Right cardiac atrium (tissue), 5 donors: ENCODE results near the gene TRIM63. TPM values are rescaled to one million over a fixed set of nuclear protein-coding genes. Genes with fewer than 3 reads are reported as not detected.
A peak's percentile ranks its signal among the peaks of the same experiment; 100 is the strongest.

Experiments
- ATAC-seq, 2 donors: fragments of 200-7000 bp; cut with Tn5 transposase; one replicate each; pipeline versions ENCODE4 v1.8.0 to v1.9.1; 2020; ENCODE audit warnings: moderate library complexity in 2 of 2, mild to moderate bottlenecking in 1 of 2
- DNase-seq, 3 donors: peaks; one replicate each; pipeline ENCODE4 v3.0.0-alpha.2; 2020
- H3K27ac ChIP-seq: one replicate; pipeline ENCODE4 v1.5.1; 2013; ENCODE audit warnings: mild to moderate bottlenecking, low read length, control low read depth, moderate library complexity
- H3K27me3 ChIP-seq: one replicate; pipeline ENCODE4 v1.6.1; 2013; ENCODE audit not compliant: control insufficient read depth, insufficient read depth
- H3K4me1 ChIP-seq: one replicate; pipeline ENCODE4 v1.6.1; 2013; ENCODE audit warnings: low read length; ENCODE audit not compliant: control insufficient read depth, insufficient read depth
- H3K4me3 ChIP-seq: one replicate; pipeline ENCODE4 v1.5.1; 2013; ENCODE audit warnings: low read length, control low read depth
- H3K9me3 ChIP-seq: one replicate; pipeline ENCODE4 v1.6.1; 2013; ENCODE audit warnings: low read length; ENCODE audit not compliant: control insufficient read depth
- WGBS: extraction: QIAGEN DNeasy Blood & Tissue Kit; methylation state at CpG from one replicate; pipeline ENCODE4 v1.1.7; 2013; 5-methylcytosine and 5-hydroxymethylcytosine counted together
- intact Hi-C, 4 donors: fragments of 100-400 bp; cut with DNase I; formaldehyde crosslinking; loops; one replicate each; pipeline versions ENCODE4 v1.11.0 to v1.14.0; 2022 to 2023
- polyA plus RNA-seq: library from polyadenylated mRNA; stranded (reverse); fragments of 200-250 nt; gene quantifications from one replicate; pipeline ENCODE4 v1.2.3, GENCODE V29; 2013
- total RNA-seq, 4 donors: library from RNA; stranded (reverse); fragmentation: NEBNext Ultra II Directional; extraction: Animal tissue kit (Norgen Biotek cat#: 25700); gene quantifications; one replicate each; pipeline ENCODE4 v1.2.1, GENCODE V29; 2021
- donor health status: healthy with polysubstance abuse.
- donor health status: DM: no; HTN: yes; CAD: no.
- donor health status: DM: no; HTN: no; CAD: no.
- donor health status: DM: no; HTN: yes; CAD: no; lungs with severe emphysema.
- donor health status: DM: yes; HTN: yes; CAD: no.

The TRIM63 gene
- total and polyA plus RNA-seq, 5 donors: 121 to 194 (median 163) TPM

DNA sequence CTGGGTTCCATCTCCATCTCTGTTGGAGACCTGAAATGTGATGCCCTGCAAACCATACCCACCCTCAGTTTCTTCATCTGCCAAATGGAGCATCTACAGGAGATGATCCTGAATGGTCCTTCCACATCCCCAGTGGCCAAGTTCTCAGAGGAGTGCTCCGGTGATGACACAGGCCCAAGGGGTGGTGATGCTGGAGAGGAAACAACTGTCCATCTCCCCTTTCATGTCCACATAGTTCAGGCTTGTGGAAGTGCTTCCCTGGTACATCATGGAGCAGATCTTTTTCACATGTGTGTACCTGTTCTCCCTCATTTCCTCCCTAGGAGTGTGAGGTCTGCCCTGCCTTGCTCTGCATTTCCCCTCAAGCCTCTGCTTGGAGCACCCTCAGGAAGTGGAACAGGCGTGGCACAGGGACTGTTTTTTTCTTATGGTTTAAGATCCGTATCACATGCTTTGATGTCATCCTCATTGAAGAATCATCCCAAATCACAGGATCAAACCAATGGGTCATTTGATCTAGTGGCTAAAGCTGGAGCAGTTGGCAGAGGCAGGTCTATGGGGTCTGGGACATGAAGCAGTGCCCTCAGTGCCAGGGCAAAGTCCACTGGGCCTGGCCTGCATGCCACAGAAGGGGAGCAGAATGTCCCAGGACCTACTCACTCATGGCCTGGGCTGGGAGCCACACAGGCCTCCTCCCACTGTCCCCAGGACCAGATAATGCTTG is 8.2 kb upstream of the TRIM63 start:
- peak; percentile 58 to 71 for ATAC-seq
- Histone ChIP-seq H3K9me3 (no peaks in the 10 kb centered on the region), H3K27me3 (no peaks in the 10 kb centered on the region), H3K27ac (peak overlapping the region; percentile 46), H3K4me3 (no peak overlapping the region), H3K4me1 (no peaks in the 10 kb centered on the region)
- intact Hi-C loops: no loop called here
- DNase-seq: no peak
- WGBS: 69% methylated on average over 3 of the region's 3 CpGs

DNA sequence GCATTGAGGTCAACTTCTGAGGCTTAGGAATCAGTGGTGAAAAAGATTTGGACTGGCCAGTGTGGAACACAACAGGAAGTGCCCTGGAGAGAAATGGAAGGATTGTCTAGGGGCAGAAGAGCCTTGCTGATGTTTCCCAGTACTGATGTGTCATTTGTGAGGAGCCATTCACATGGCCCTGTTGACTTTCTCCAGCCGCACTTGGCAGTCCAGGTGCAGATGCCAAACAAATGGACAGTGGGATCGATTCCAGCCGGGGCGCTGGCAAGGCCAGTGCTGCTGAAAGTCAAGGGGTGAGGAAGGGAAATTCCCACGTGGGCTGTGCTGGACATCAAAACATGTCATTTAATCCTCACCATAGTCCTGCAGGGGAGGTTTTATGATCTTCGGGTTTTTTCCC is 4.9 kb upstream of the TRIM63 start:
- WGBS: 40% methylated on average over 6 of the region's 6 CpGs
- no peaks in the 10 kb centered on the region for H3K4me1 ChIP-seq
- ATAC-seq (peak in 1 of 2 donors; percentile 18), DNase-seq (peak; percentile 32 to 73 (median 65))
- intact Hi-C loops: no loop called here
- peak overlapping the region; percentile 80 for H3K27ac ChIP-seq
- no peaks in the 10 kb centered on the region for H3K9me3 ChIP-seq
- H3K4me3 ChIP-seq: no peak overlapping the region
- H3K27me3 ChIP-seq: no peaks in the 10 kb centered on the region

DNA sequence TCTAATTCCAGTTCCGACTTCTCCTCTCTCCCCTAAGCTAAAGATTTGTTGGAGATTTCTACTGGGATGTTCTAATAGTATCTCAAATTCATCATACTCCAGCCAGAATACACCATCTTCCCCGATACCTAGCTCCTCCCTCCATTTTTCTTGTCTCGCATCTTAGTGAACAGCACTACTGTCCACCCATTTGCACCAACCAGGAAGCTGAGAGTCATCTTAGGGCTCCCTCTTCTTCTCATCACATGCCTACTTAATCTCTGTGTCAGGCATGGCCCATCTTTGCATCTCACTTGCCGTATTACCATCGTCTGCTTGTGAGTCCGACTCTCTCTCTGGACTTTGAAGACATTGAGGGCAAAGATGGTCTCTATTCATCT is 3.5 kb upstream of the TRIM63 start:
- intact Hi-C loops: no loop called here
- 94% methylated on average over 6 of the region's 6 CpGs for WGBS
- no peak for ATAC-seq

DNA sequence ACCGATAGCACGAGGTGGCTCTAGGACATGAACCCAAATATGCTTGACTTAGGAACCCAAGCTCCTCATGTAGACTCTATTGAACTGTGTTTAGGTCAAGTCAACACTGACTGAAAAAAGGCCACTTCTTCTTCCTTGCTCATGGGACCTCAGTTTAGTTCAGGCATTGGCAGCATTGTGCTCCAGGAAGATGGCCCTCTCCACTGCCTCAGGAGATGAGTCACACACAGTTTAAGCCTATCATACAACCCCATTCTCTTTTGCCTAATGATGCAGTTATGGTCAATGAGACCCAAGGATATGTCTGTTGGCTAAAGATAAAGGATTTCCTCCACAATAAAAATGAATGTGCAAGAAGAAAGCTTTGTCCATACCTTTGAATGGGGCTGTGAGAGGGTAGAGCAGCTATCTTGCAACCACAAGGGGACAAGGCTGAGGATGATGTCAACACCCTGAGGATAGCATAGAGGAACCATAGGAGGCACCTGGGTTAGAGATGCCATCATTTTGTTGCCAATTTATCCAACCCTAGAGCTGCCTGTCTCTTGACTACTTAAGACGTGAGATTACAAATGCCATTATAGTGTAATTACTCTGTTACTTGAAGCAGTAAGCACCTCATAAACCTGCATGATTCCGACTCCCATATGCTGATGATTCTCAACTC is 3.0 kb upstream of the TRIM63 start:
- WGBS: 91% methylated on average over 4 of the region's 4 CpGs
- Histone ChIP-seq H3K9me3 (no peaks in the 10 kb centered on the region), H3K27ac (no peak overlapping the region), H3K4me1 (no peaks in the 10 kb centered on the region), H3K4me3 (no peak overlapping the region), H3K27me3 (no peaks in the 10 kb centered on the region)
- intact Hi-C loops: no loop called here
- DNase-seq (no peak), ATAC-seq (no peak)

More for the DNA sequence above, 3.5 kb upstream of the TRIM63 start:
- Histone ChIP-seq H3K9me3 (no peaks in the 10 kb centered on the region), H3K4me3 (no peak overlapping the region), H3K27me3 (no peaks in the 10 kb centered on the region), H3K27ac (no peak overlapping the region), H3K4me1 (no peaks in the 10 kb centered on the region)
- no peak for DNase-seq

DNA sequence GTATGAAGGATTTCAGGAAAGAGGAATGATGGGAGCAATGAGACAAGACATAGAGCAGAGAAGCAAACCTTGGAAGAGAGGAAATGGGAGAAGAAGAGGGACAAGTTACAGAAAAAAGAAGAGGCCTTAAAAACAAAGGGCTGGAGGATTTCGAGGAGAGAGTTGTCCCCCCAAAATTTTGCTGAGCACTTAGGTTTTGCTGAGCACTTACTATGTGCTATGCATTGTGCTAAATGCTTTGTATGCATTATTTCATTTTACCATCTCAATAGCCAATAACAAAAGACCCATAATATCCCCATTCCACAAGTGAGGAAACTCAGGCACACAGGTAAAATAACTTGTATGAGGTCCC is 2.5 kb upstream of the TRIM63 start:
- no peaks in the 10 kb centered on the region for H3K27me3 ChIP-seq
- no peak for ATAC-seq
- no peaks in the 10 kb centered on the region for H3K9me3 ChIP-seq
- intact Hi-C loops: no loop called here
- no peak overlapping the region for H3K4me3 ChIP-seq
- no peak overlapping the region for H3K27ac ChIP-seq
- no peak for DNase-seq
- no peaks in the 10 kb centered on the region for H3K4me1 ChIP-seq
- WGBS: 85% methylated on average over 1 of the region's 1 CpG

DNA sequence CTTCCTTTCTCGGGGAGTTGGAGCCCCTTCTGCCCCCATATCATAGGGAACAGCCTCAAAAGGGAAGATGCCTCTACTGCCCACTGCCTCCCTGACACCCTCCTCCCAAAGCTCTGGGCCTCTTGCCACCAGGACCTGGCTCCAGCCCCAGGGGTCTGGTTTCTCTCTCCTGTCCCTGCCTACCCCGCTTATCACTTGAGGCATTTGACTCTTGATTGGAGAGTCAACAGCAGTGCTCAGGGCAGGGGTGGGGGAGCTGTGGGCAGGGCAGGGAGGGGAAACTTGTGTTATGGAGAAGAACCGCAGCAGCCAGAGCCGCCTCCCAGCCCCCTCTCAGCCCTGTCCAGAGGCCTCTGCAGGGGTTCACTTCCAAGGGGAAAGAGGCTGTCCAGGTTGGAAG is 573 bp downstream of the TRIM63 start:
- no peaks in the 10 kb centered on the region for H3K4me1 ChIP-seq
- intact Hi-C loops: no loop called here
- 24% methylated on average over 4 of the region's 4 CpGs for WGBS
- ATAC-seq (peak; percentile 79 to 88), DNase-seq (peak; percentile 50 to 89 (median 84))
- H3K4me3 ChIP-seq: peak overlapping the region; percentile 58
- no peaks in the 10 kb centered on the region for H3K9me3 ChIP-seq
- H3K27me3 ChIP-seq: no peaks in the 10 kb centered on the region
- peak overlapping the region; percentile 94 for H3K27ac ChIP-seq

DNA sequence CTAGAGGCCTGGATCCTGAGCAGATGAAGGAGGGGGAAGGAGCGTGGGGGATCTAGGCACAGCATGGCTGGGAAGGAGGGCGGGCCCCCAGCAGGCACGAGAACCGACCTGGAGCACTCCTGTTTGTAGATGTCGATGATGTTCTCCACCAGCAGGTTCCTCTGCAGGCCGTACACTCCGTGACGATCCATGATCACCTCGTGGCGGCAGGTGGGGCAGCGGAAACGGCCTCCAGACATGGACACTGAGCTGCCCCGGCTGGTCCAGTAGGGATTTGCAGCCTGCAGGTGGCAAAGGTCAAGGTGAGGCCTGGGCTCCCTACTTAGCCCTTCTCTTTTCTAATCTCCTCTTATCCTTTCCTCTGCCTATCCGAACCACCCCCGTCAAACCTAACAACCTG is 1.3 kb downstream of the TRIM63 start:
- peak overlapping the region; percentile 61 for H3K27ac ChIP-seq
- DNase-seq (no peak), ATAC-seq (no peak)
- intact Hi-C loops: no loop called here
- H3K4me1 ChIP-seq: peaks cover 1% of the 10 kb centered on the region
- WGBS: 54% methylated on average over 15 of the region's 15 CpGs
- peak overlapping the region; percentile 58 for H3K4me3 ChIP-seq
- H3K9me3 ChIP-seq: no peaks in the 10 kb centered on the region
- H3K27me3 ChIP-seq: no peaks in the 10 kb centered on the region

DNA sequence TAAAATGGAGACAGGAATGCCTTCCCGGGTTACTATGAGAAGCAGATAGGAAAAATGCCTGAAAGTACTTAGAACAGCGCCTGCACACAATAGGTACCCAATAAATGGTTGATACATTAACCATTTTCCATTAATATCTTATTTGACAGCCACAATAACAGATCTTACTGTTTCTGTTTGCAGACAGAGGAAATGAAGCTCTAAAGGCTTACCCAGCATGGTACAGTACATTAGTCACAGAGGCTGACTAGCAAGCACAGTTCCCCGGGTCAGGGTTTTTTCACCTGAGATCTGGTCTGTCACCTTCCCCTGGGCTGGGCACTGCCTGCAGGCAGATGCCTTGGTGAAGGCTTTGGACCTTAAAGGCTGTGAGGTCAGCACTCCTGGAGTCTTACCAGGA is 2.9 kb downstream of the TRIM63 start:
- H3K4me3 ChIP-seq: peak overlapping the region; percentile 58
- WGBS: 55% methylated on average over 3 of the region's 3 CpGs

DNA sequence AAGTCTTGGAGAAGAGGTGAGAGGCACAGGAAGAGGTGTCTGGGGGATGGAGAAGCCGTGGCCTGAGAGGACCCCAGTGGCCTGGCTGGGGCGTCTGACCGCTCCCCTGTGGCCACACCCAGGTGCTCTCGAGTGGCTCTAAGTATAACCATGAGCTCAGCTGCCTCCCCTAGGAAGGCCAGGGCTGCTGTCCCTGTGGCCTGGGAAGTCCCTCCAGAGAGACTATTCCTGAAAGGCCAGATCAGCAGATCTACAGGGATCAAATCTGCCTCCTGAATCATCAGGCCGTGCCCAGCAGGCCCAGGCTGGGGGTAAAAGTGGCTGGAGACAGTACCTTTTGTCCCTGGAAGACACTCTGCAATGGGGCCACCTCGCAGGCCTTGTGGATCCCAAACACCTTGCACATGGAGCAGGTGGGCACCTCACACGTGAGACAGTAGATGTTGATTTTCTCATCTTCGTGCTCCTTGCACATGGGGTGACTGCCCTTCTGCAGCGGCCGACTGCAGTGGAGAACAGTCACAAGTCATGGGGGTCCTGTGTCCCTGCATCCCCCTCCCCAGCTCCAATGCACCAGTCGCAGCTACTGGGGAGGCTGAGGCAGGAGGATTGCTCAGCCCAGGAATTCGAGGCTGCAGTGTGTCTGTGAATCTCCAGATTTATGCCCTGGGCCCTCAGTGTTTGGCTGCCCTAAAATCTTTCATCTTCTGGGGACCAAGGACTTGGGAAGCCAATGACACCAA is 6.4 kb downstream of the TRIM63 start:
- Histone ChIP-seq H3K27me3 (no peaks in the 10 kb centered on the region), H3K9me3 (no peaks in the 10 kb centered on the region), H3K4me3 (no peak overlapping the region), H3K4me1 (peaks cover 3% of the 10 kb centered on the region), H3K27ac (peak overlapping the region; percentile 67)
- WGBS: 65% methylated on average over 12 of the region's 12 CpGs
- ATAC-seq (peak; percentile 21 to 27), DNase-seq (no peak)
- intact Hi-C loops: no loop called here

More for the DNA sequence above, 2.9 kb downstream of the TRIM63 start:
- ATAC-seq (no peak), DNase-seq (no peak)
- Histone ChIP-seq H3K9me3 (no peaks in the 10 kb centered on the region), H3K4me1 (peaks cover 3% of the 10 kb centered on the region), H3K27ac (no peak overlapping the region), H3K27me3 (no peaks in the 10 kb centered on the region)
- intact Hi-C loops: no loop called here

DNA sequence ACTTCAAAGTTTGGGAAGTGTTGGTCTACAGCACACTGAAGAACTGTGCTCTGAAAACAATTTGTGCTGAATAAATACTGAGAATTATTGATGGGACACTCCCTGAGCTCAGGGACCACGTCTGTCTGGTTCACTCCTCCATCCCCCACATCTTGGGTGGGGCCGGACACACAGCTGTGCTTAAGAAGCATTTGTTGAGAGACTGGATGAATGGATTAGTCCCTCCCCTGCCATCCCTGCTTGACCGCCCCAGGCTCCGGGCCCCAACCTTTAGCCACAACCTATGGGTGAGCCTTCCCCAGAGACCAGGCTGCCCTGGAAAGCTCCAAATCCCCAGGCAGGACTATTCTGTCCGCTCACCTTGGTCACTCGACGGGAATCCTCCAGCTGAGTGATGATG is 7.5 kb downstream of the TRIM63 start:
- DNase-seq (no peak), ATAC-seq (no peak)
- WGBS: 60% methylated on average over 7 of the region's 7 CpGs
- Histone ChIP-seq H3K4me3 (no peak overlapping the region), H3K4me1 (peaks cover 3% of the 10 kb centered on the region), H3K9me3 (no peaks in the 10 kb centered on the region), H3K27ac (no peak overlapping the region), H3K27me3 (no peaks in the 10 kb centered on the region)
- intact Hi-C loops: no loop called here

DNA sequence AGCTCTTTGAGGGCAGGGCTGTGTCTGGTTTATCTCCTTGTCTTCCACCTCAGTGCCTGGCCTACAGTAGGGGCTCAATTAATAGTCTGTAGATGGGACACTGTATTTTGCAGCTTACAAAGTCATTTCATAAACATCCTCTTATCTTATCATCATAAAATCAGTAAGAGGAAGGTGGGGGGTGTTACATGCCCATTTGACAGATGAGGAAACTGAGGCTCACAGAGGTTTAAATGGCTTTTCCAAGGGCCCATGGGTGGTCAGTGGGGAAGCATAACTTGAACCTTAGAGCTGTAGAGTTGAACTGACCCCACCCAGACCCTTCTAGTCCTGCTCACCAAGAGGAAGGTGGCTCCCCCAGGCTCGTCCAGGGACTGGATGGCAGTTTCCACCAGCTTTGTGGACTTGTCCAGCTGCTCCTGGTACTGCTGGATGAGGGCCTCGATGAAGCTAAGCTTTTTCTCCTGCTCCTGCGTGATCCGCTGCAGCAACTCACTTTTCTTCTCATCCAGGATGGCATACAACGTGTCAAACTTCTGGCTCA is 9.3 kb downstream of the TRIM63 start:
- DNase-seq (no peak), ATAC-seq (no peak)
- H3K4me1 ChIP-seq: peaks cover 3% of the 10 kb centered on the region
- 80% methylated on average over 5 of the region's 5 CpGs for WGBS
- intact Hi-C loops: no loop called here
- H3K4me3 ChIP-seq: no peak overlapping the region
- H3K27ac ChIP-seq: no peak overlapping the region
- H3K9me3 ChIP-seq: no peaks in the 10 kb centered on the region
- H3K27me3 ChIP-seq: no peaks in the 10 kb centered on the region
